GM18508 (cell line): Measurements from ENCODE around the gene AHNAK.
A peak's percentile ranks its signal among the peaks of the same experiment; 100 is the strongest.
"Not testable (repeated sequence)": the region's sequence is repeated elsewhere in the genome, so short reads cannot be mapped to it uniquely, and the experiment has no call there.

ENCODE experiments used
- ATAC-seq: cut with Tn5 transposase; IDR thresholded peaks from one replicate; pipeline ENCODE4 v1.9.1; 2021; ENCODE audit warnings: moderate number of reproducible peaks; ENCODE audit not compliant: insufficient read depth, unreplicated experiment

The AHNAK gene, protein sequence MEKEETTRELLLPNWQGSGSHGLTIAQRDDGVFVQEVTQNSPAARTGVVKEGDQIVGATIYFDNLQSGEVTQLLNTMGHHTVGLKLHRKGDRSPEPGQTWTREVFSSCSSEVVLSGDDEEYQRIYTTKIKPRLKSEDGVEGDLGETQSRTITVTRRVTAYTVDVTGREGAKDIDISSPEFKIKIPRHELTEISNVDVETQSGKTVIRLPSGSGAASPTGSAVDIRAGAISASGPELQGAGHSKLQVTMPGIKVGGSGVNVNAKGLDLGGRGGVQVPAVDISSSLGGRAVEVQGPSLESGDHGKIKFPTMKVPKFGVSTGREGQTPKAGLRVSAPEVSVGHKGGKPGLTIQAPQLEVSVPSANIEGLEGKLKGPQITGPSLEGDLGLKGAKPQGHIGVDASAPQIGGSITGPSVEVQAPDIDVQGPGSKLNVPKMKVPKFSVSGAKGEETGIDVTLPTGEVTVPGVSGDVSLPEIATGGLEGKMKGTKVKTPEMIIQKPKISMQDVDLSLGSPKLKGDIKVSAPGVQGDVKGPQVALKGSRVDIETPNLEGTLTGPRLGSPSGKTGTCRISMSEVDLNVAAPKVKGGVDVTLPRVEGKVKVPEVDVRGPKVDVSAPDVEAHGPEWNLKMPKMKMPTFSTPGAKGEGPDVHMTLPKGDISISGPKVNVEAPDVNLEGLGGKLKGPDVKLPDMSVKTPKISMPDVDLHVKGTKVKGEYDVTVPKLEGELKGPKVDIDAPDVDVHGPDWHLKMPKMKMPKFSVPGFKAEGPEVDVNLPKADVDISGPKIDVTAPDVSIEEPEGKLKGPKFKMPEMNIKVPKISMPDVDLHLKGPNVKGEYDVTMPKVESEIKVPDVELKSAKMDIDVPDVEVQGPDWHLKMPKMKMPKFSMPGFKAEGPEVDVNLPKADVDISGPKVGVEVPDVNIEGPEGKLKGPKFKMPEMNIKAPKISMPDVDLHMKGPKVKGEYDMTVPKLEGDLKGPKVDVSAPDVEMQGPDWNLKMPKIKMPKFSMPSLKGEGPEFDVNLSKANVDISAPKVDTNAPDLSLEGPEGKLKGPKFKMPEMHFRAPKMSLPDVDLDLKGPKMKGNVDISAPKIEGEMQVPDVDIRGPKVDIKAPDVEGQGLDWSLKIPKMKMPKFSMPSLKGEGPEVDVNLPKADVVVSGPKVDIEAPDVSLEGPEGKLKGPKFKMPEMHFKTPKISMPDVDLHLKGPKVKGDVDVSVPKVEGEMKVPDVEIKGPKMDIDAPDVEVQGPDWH (N-terminal part only)

DNA sequence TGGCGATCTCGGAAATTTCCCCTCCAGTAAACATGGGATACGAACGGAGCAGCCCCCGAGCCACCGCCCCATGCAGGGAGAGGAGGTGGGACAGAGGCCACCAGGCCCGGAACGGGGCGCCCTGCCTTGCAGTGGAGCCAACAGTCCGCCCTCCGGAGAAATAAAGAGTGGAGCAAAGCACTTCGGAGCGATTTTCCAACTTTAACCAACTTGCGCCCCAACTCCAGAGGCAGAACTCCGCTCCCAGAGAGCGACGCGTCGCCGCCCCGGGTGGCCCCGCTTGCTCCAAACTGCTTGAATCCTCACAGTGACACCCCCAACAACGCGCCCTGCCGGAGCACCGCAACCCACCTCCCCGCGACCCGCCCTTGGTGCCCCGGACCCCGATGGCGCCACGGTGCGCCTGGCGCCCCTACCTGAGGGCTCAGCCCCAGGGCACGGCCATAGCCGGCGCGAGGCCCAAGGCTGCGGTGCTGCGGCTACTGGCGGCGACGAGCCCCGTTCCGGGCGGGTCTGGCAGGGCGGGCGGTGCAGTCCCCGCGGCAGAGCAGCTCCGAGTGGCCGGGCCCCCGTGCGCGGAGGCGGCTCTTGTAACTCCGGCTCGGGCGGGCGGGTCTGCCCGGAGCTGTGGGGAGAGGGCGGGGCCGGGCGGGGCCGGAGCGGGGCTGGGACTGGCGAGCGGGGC, at the start of gene AHNAK:
Gene AHNAK, minus strand, starts transcription at position 563 of the 685 bp plus-strand sequence. CDS start 10,708 bp downstream, outside the sequence.
- ATAC-seq: no peak

DNA sequence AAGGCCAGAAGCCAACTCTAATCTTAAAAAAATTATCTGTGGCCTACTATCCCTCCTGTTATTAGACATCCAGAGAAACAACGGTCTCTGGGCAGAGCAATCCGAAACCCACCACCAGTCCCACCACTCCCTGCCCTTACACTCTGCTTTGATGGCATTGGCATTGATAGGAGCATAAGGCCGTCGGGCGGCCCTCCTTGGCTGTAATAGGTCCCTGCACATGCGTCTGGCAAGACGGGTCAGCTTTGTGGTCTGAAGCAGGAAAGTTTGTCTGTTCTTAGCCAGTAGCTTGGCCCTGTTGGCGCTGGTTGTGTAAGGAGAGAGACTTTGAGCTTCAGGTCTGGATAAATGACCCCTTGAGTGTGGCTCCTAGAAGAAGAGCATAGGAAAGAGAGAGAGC, 48.5 kb upstream of the AHNAK start:
- ATAC-seq: no peak

DNA sequence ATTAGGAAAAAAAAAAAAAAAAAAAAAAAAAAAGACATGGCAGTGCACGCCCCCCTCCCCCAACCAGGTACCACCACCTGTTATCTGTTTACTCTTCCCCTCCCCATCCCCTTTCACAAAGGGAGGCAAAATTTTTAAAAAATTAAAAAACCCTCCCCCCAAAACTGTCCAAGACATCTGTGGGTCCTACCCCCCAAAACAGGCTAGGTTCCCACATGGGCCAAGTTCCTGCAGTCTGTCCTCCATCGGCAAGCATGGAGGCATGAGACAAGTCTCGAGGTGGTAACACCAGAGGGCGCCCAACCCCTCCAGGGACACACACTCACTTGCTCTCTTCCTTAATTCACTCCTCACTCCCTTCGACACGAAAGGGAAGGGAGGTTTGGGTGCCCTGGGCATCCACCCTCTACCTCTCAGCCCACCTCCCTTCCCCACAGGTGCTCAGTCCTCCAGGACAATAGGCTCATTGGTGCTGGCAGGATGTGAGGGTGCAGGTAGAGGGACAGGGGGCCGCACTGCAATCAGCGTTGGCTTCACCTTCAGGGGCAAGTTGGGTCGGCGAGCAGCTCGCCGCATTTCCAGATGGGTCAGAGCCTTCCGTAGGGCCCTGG, 46.9 kb upstream of the AHNAK start:
- ATAC-seq: no peak

DNA sequence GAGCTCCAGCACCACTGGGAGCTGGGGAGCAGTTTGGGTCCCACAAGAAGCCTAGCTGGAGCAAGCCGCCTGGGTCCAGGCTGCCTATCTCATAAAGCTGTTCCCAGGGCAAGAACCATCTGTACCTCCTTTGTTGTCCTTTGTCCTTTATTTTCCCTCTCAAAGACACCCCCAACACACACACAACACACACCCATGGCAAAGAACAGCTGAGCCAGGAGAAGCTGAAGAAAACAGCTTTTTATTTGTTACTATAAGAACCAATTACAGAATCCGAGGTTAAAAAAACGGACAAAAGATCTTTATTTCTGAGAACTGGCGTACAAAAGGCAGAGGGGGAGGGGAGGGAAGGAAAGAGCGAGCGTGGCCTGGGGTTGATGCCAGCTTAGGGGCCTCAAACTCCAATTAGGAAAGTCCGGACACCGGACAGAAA, 46.4 kb upstream of the AHNAK start:
- no peak for ATAC-seq

DNA sequence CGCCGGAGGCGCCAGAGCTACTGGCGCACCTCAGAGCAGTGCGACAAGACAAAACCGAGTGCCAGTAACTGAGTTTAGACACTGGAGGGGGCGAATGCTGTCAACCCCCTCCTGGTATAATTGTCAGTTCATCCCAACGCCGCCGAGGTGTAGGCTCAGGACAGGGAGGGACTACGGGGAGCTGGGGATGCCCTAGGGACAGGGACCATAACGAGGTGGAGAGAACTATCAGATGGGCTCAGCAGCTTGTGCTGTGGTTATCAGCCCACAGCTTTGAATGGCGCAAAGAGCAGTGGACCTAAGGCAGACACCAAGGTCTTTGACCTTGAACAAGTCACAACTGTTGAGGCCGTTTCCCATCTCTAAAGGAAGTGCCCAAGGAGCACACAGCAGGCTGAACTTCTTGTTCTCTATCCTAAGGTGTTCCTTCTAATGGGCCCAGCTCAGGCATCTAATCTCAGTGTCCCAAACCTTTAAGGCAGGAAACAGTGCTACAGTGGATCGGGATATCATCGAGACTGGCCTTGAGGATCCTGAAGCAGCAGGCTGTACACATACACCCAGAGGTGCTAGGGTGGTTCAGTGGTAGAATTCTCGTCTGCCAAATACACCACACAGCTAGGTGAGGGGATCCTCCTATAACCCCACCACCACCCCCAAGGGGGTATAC, 45.7 kb upstream of the AHNAK start:
- no peak for ATAC-seq

DNA sequence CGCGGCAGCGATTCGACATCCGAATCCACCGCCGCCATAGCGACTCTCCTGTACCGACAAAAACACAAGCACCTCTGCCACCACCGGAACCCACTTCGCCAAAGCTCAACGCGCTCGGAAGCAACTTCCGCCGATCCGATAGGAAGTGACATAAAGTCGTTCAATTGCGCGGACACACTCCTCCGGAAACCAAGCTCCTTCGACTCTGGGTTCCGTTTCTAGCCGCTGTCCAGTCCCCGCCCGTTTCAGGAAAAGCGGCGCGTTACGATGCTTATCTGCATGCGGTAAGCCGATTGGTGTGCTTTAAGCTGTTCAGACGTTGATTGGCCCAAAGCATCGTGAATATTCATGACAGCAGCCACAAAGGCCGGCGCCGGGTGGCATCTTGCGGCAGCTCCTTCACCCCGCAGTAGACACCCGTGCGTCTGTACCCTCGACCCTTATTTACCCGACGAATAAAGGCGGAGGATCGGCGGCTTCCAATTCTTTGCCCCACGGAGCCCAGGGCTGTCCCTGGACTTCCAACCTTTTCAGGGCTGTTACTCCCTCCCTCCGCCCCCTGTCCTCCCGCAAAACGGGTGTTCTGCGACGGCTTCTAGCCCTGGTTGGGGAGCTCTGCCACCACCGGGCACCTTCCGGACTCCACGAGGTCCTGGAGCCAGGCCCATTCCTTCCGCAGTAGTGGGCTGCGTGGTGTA, 45.0 kb upstream of the AHNAK start, which contains the start of gene TUT1:
Gene TUT1, minus strand, starts transcription at position 76 of the 698 bp plus-strand sequence. Its CDS starts 38 bp downstream, at position 38.
- ATAC-seq: peak; percentile 58

DNA sequence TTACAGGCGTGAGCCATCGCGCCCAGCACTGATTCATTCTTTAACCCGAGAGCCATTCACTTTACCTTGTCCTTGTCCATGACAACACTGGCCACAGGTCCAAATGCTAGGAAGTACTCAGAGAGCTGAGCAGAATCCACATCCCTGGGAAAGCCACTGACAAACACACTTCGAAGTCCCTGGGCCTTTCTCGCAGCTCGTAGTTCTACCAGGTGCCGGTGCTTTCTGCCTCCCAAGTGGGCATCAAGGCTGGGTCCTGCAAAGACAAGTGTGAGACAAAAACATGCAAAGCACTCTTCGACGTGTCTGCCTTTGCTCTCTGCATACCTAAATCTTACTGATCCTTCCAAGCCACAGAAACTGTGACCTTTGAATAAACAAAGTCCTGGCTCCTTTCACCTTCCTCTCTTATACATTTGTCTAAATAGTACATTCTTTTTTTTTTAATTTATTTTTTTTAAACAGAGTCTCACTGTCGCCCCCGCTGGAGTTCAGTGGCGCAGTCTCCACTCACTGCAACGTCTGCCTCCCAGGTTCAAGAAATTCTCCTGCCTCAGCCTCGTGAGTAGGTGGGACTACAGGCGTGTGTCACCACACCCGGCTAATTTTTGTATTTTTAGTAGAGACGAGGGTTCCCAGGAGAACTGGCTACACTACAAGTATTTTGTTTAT, 42.5 kb upstream of the AHNAK start:
- no peak for ATAC-seq

DNA sequence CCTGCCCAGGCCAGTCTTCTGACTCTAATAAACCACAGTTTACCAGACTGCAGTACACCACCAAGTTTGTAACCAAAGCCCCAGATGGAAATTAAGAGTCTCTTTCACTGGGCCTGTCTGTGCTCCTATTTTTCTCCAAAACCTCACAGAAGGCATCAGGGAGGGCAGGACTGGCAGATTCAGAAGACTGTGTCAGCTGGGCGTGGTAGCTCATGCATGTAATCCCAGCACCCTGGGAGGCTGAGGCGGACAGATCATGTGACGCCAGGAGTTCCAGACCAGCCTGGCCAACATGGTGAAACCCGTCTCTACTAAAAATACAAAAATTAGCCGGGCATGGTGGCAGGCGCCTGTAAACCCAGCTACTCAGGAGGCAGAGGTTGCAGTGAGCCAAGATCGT, 38.8 kb upstream of the AHNAK start:
- not testable (repeated sequence) for ATAC-seq

DNA sequence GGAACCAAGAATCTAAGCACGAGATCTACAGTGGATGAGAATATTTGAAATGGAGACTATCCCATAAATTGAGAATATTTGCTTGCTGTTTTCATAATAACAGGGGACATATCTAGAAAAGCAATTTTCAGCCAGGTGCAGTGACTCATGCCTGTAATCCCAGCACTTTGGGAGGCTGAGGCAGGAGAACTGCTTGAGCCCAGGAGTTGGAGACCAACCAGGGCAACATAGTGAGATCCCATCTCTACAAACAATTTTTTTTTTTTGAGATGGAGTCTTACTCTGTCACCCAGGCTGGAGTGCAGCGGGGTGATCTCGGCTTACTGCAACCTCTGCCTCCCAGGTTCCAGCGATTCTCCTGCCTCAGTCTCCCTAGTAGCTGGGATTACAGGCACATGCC, 35.1 kb upstream of the AHNAK start:
- not testable (repeated sequence) for ATAC-seq

DNA sequence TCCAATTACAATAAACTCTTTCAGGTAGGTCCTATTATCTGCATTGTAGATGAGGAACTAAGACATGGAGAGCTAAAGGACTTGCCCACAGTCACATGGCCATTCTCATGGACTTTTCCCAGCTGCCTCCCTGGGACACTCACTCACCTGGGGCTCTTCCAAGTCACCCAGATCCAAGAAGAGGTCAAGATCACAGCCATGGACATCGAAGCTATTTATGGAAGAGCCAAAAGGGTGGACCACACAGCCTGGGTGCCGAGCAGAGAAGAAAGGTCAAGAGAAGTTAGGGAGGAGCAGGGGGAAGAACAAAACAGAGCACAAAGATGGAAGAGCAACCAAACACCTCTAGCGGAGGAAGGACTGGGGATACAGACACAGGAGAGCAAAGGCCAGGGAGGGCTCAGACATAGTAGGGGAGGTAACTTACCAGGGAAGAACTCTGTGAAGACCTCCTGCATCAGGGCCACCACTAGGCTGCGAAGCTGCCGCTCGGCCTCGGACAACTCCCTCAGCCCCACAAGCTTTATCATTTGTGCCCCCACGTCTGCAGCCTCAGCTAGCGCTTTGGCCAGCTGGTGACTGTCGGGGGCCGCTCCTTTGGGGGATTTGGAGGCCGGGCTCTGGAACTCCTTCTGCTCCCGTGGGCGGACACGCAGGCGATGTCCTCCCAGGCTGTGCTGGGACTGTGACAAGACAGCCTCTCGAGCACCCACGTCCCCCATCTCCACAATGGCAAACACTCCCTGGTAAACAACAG, 34.5 kb upstream of the AHNAK start:
- no peak for ATAC-seq

DNA sequence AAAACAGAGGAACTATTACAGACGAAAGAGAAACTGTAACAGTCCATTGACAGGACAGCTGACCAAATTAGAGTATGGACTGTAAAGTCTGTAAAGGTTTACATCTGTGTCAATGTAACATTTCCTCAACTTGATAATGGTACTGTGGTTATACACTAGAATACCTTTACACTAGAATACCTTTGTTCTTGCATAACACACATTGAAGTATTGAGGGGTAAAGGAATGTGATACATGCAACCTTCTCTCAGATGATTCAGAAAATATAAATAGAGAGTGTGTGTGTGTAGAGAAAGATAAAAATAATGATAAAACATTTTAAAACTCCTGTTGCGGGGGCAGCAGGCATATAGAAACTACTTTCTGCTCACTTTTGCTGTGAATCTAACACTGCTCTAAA, 32.6 kb upstream of the AHNAK start:
- ATAC-seq: no peak

DNA sequence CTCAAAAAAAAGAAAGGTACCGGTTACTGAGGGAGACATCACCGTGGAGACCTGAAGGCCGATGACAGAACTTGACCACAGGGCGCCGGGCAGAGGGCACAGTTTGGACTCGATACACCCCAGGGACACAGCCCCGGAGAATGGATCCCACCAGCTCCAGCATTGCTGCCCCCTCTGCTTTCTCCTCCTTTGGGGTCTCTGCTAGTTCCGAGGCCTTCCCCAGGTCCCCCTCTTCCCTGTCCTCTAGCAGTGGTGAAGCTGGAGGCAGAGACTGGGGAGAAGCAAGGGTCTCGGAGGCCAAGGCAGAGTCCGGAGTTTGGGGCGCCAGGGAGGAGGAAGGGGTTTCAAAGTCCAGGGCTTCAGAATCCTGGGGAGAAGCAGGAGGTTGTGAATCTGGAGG, 31.9 kb upstream of the AHNAK start:
- no peak for ATAC-seq

DNA sequence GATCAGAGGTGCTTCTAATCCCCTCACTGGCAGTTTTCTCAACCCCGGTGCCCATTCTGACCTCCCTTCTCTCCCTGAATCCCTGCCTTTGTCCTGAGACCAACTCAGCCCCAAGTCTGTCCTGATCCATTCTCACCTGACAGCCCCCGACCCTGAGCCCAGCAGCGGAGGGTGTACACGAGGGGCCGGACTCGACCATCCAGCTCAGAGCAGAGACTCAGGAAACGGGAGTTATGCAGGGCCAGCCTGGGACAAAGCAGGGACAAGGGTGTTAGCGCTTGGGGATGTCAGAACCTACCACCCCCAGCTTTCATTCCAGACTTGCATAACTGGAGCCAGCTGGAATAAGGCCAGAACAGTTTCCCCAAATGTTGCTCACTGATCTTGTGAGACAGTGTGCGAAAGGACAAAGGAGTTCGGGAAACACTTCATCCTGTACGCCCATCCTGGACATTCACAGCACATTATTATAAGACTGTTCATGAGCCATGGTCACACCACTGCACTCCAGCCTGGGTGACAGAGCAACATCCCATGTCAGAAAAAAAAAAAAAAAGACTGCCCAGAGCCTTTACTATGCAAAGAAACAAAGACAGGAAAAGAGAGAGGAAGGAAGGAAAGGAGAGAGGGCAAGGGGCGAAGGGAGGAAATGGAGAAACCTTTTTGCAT, 30.6 kb upstream of the AHNAK start:
- ATAC-seq: no peak

DNA sequence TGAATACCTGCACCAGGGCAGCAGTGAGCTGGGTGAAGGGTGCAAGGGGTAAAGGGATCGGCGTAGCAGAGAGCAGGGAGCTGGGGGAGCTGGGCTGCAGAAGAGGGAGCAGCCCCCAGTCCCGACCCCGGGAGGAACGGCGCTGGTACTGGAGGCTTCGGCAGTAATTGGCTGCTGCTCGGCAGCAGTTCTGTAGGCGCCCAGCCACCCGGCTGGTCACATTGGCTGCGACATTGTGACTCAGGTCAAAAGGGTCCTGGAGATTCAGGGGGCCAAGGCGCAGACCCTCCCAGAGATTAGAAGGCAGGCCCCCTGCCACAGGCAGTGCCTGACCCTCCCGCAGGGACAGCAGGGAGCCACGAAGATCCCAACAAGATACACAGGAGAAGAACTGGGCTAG, 29.2 kb upstream of the AHNAK start:
- no peak for ATAC-seq

DNA sequence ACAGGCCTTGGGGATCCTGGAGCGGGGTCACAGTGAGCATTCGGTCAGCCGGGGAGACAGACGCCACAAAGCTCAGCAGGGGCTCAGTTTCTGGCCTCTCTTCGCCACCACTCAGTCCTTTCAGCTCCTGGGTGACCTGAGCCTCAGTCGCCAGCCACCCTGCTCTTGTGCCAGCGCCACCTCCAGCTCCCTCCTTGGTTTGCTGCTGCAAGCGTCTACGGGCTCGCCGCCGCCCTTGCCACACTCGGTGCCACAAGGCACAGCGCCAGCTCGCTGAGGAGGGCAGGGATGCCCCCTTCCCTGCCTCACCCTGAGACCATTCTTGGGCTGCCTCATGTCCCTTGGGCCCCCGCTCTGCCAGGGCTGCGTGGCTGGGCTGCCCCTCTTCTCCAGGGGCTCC, 28.6 kb upstream of the AHNAK start:
- ATAC-seq: no peak

DNA sequence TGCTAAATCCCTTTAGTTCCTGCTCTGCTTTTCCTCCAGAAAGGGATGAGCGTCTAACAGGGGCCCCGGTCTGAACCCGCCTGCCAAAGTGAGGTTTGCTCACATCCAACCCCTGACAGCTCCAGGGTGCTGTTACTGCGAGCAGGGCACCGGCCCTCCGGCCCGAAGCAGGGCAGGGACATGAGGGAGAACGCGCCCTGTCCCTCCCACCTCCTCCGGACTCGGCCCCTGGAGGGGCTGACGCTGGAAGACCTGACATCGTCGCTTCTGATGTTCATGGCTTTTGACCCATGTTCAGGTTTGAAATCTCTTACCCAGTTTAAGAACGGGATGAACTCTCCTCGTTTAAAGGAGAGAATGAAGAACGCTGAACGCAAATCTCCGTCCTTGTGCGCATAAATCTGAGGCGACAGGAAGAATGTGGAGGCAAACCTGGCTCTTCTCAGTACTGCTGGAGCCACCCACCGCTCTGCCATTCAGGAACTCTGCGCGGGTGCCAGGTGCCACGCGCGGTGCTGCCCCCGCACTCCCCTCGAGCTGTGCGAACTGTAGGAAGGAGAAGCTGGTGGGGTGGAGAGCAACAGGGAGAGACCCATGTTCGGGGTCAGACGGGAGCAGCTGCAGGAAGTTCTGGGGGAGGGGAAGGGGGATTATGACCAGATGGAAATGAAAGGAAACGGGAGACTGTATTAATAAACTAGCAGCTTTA, 27.9 kb upstream of the AHNAK start:
- ATAC-seq: no peak
